GM13976 (cell line): Measurements from ENCODE around the gene TUBG2.

ENCODE experiments used
- DNase-seq: peaks from one replicate; pipeline ENCODE4 v3.0.0; 2012; ENCODE audit warnings: low spot score
- CTCF ChIP-seq: IDR thresholded peaks from 2 replicates; pipeline ENCODE4 v1.5.1; 2012; ENCODE audit warnings: borderline replicate concordance, mild to moderate bottlenecking; ENCODE audit not compliant: insufficient read depth; ENCODE audit errors: extremely low read depth, missing control alignments, control extremely low read depth
- in situ Hi-C: fragments of 300-500 bp; cut with MboI; formaldehyde crosslinking; loops from one replicate; pipeline ENCODE4 v1.12.0; 2022; ENCODE audit warnings: low sequenced_read_pairs, mixed read lengths, inconsistent platforms; ENCODE audit not compliant: unreplicated experiment

The TUBG2 gene

GRCh38 chr17:42669977-42670788 lies 11.1 kb downstream of the TUBG2 start:
- peak; percentile 80 for DNase-seq
- in situ Hi-C loops = no loop called here

GRCh38 chr17:42670789-42671657 lies 11.9 kb downstream of the TUBG2 start:
- in situ Hi-C loops = no loop called here
- DNase-seq = no peak
- TF ChIP-seq CTCF = no peak

More at GRCh38 chr17:42669977-42670788, 11.1 kb downstream of the TUBG2 start:
- TF ChIP-seq CTCF = peak; percentile 56

GRCh38 chr17:42672038-42672437 lies 13.0 kb downstream of the TUBG2 start:
- in situ Hi-C loops = no loop called here
- DNase-seq = no peak
- TF ChIP-seq CTCF = no peak

- no peak for TF ChIP-seq CTCF
- DNase-seq = no peak
- in situ Hi-C loops = no loop called here
Measured at GRCh38 chr17:42673266-42673884, 14.3 kb downstream of the TUBG2 start.

GRCh38 chr17:42673885-42674754 lies 15.0 kb downstream of the TUBG2 start:
- TF ChIP-seq CTCF = peak; percentile 72
- DNase-seq = peak; percentile 84
- in situ Hi-C loops = no loop called here

- in situ Hi-C loops = no loop called here
- no peak for TF ChIP-seq CTCF
- no peak for DNase-seq
Measured at GRCh38 chr17:42674755-42675347, 15.8 kb downstream of the TUBG2 start.
